Loucy (cell line): ENCODE results near the gene FSTL4.

Source experiments
- H2AFZ ChIP-seq: fragments of 200-600 bp; sonication (generic); 2 replicates; pipeline ENCODE4 v1.6.0; 2016; ENCODE audit warnings: antibody characterized with exemption, mild to moderate bottlenecking, low read length, moderate library complexity
- H3F3A ChIP-seq: fragments of 200-600 bp; 2 replicates; pipeline ENCODE4 v1.6.0; 2016; ENCODE audit warnings: antibody characterized with exemption, low read depth, mild to moderate bottlenecking
- H3K27me3 ChIP-seq: fragments of 200-600 bp; sonication (generic); 2 replicates; pipeline ENCODE4 v1.6.1; 2014; ENCODE audit warnings: low read length, mild to moderate bottlenecking; ENCODE audit not compliant: insufficient read depth, poor library complexity, severe bottlenecking
- H3K36me3 ChIP-seq: fragments of 200-600 bp; sonication (generic); 2 replicates; pipeline ENCODE4 v1.6.1; 2016; ENCODE audit warnings: low read length; ENCODE audit not compliant: insufficient read depth
- H3K4me1 ChIP-seq: fragments of 200-600 bp; sonication (generic); 2 replicates; pipeline ENCODE4 v1.5.1; 2014; ENCODE audit warnings: low read length, mild to moderate bottlenecking; ENCODE audit not compliant: insufficient read depth, poor library complexity, severe bottlenecking
- H3K4me2 ChIP-seq: fragments of 200-600 bp; sonication (generic); 2 replicates; pipeline ENCODE4 v1.6.0; 2014; ENCODE audit warnings: antibody characterized with exemption, low read length, low read depth, mild to moderate bottlenecking; ENCODE audit not compliant: poor library complexity, severe bottlenecking
- H3K4me3 ChIP-seq: fragments of 200-600 bp; sonication (generic); 2 replicates; pipeline ENCODE4 v1.5.1; 2014; ENCODE audit warnings: low read length, mild to moderate bottlenecking, mixed read lengths; ENCODE audit not compliant: poor library complexity, severe bottlenecking
- H3K79me2 ChIP-seq: fragments of 200-600 bp; sonication (generic); 2 replicates; pipeline ENCODE4 v1.6.1; 2014; ENCODE audit warnings: low read length; ENCODE audit not compliant: insufficient read depth
- H3K9ac ChIP-seq: fragments of 200-600 bp; sonication (generic); 2 replicates; pipeline ENCODE4 v1.6.0; 2014; ENCODE audit warnings: mild to moderate bottlenecking, low read depth, low read length, moderate library complexity; ENCODE audit not compliant: poor library complexity, severe bottlenecking
- H3K9me2 ChIP-seq: fragments of 200-600 bp; sonication (generic); replicated peaks from 2 replicates; pipeline ENCODE4 v1.6.1; 2016; ENCODE audit warnings: low read depth, low read length, mixed read lengths
- H3K9me3 ChIP-seq: fragments of 200-600 bp; sonication (generic); 2 replicates; pipeline ENCODE4 v1.6.1; 2014; ENCODE audit warnings: mild to moderate bottlenecking, antibody characterized with exemption, low read length, low read depth; ENCODE audit not compliant: insufficient read depth
- H4K20me1 ChIP-seq: fragments of 200-600 bp; sonication (generic); 2 replicates; pipeline ENCODE4 v1.6.0; 2014; ENCODE audit warnings: antibody characterized with exemption, low read length, mild to moderate bottlenecking; ENCODE audit not compliant: insufficient read depth, poor library complexity, severe bottlenecking
- EZH2phosphoT487 ChIP-seq: fragments of 200-600 bp; IDR thresholded peaks from 2 replicates; pipeline ENCODE4 v1.6.1; 2018; ENCODE audit warnings: antibody characterized with exemption, mild to moderate bottlenecking, moderate library complexity, borderline replicate concordance
- TF ChIP-seq, protein P1 (sequence below): fragments of 200-600 bp; sonication (generic); conservative IDR thresholded peaks from 2 replicates; pipeline ENCODE4 v1.5.1; 2014; ENCODE audit warnings: mild to moderate bottlenecking, antibody characterized with exemption, low read length

The FSTL4 gene

GRCh38 chr5:133292300-133292699, 320.0 kb downstream of the FSTL4 start:
- no peak overlapping the region for H2AFZ ChIP-seq

GRCh38 chr5:133291524-133291923, 320.8 kb downstream of the FSTL4 start:
- Histone ChIP-seq H3K9me3 (no peaks in the 10 kb centered on the region), H3K9me2 (no peaks in the 10 kb centered on the region), H2AFZ (no peak overlapping the region), H3K36me3 (no peaks in the 10 kb centered on the region), H4K20me1 (no peaks in the 10 kb centered on the region), H3K4me3 (no peak overlapping the region), H3K79me2 (no peaks in the 10 kb centered on the region), H3K4me1 (no peaks in the 10 kb centered on the region), H3K9ac (no peak overlapping the region), H3F3A (no peaks in the 10 kb centered on the region), H3K4me2 (no peak overlapping the region), H3K27me3 (no peaks in the 10 kb centered on the region)
- TF ChIP-seq EZH2phosphoT487: no peak

More at GRCh38 chr5:133292300-133292699, 320.0 kb downstream of the FSTL4 start:
- Histone ChIP-seq H3K4me3 (no peak overlapping the region), H3K79me2 (no peaks in the 10 kb centered on the region), H3F3A (no peaks in the 10 kb centered on the region), H3K9me2 (no peaks in the 10 kb centered on the region), H4K20me1 (no peaks in the 10 kb centered on the region), H3K27me3 (no peaks in the 10 kb centered on the region), H3K9ac (no peak overlapping the region), H3K4me1 (no peaks in the 10 kb centered on the region), H3K9me3 (no peaks in the 10 kb centered on the region), H3K36me3 (no peaks in the 10 kb centered on the region), H3K4me2 (no peak overlapping the region)
- no peak for TF ChIP-seq EZH2phosphoT487
- TF ChIP-seq, protein P1, sequence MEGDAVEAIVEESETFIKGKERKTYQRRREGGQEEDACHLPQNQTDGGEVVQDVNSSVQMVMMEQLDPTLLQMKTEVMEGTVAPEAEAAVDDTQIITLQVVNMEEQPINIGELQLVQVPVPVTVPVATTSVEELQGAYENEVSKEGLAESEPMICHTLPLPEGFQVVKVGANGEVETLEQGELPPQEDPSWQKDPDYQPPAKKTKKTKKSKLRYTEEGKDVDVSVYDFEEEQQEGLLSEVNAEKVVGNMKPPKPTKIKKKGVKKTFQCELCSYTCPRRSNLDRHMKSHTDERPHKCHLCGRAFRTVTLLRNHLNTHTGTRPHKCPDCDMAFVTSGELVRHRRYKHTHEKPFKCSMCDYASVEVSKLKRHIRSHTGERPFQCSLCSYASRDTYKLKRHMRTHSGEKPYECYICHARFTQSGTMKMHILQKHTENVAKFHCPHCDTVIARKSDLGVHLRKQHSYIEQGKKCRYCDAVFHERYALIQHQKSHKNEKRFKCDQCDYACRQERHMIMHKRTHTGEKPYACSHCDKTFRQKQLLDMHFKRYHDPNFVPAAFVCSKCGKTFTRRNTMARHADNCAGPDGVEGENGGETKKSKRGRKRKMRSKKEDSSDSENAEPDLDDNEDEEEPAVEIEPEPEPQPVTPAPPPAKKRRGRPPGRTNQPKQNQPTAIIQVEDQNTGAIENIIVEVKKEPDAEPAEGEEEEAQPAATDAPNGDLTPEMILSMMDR: no peak

- TF ChIP-seq, protein P1: no peak
- no peak for TF ChIP-seq EZH2phosphoT487
- no peak overlapping the region for H3K4me2 ChIP-seq
Observed at GRCh38 chr5:133290669-133291240, 321.6 kb downstream of the FSTL4 start.

DNA sequence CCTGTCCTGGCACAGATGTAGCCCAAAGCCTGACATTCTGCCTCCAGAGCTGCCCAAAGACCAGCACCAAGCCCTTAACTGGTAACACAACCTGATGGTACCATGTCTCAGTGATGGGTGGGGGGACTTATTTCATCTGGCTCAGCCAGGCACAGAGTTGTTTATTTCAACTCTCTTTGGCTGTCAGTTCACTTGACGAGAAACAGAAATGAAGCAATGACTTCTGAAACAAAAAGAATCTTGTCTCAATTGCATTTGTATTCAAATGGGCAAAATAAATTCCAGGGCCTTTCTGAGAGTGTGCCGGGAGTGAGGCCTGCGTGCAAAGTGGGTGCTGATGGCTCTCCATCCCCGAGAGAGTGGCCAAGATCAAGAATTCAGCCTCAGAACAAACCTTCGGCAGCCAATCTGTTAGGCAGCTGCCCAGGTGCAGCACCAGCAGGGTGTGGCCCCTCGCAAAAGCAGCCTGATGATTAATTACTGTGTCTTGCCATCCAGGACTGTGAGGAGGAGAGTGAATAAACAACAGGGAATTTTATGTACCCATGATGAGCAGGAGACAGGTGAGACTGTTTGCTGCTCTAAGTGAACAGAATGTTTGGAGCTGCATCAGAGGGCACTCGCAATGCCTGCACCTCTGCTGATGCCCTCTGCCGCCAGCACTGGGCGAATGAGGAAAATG, 322.5 kb downstream of the FSTL4 start:
- Histone ChIP-seq H3K79me2 (no peaks in the 10 kb centered on the region), H2AFZ (no peak overlapping the region), H3K9me3 (no peaks in the 10 kb centered on the region), H3K27me3 (no peaks in the 10 kb centered on the region), H4K20me1 (no peaks in the 10 kb centered on the region), H3K4me2 (no peak overlapping the region), H3K4me1 (no peaks in the 10 kb centered on the region), H3F3A (no peaks in the 10 kb centered on the region), H3K4me3 (no peak overlapping the region), H3K9me2 (no peaks in the 10 kb centered on the region), H3K36me3 (no peaks in the 10 kb centered on the region), H3K9ac (no peak overlapping the region)
- TF ChIP-seq, protein P1: no peak
- no peak for TF ChIP-seq EZH2phosphoT487

More at GRCh38 chr5:133290669-133291240, 321.6 kb downstream of the FSTL4 start:
- H3K79me2 ChIP-seq: no peaks in the 10 kb centered on the region
- H3K4me1 ChIP-seq: no peaks in the 10 kb centered on the region
- no peaks in the 10 kb centered on the region for H3K27me3 ChIP-seq
- no peaks in the 10 kb centered on the region for H4K20me1 ChIP-seq
- H2AFZ ChIP-seq: no peak overlapping the region
- no peaks in the 10 kb centered on the region for H3K36me3 ChIP-seq
- no peak overlapping the region for H3K4me3 ChIP-seq
- H3F3A ChIP-seq: no peaks in the 10 kb centered on the region
- H3K9ac ChIP-seq: no peak overlapping the region
- H3K9me2 ChIP-seq: no peaks in the 10 kb centered on the region
- H3K9me3 ChIP-seq: no peaks in the 10 kb centered on the region
